ENCODE data around the gene MCTP1. TPM values are rescaled to one million over a fixed set of nuclear protein-coding genes. Genes with fewer than 3 reads are reported as not detected.

The MCTP1 gene
- total RNA-seq, 1 experiment from 2014 or later, result 2.5 TPM

GRCh38 chr5:94793113-94793815, 491.6 kb downstream of the MCTP1 start:
- no peak overlapping the region for H4K5ac ChIP-seq (ENCODE audit: insufficient read length, low read depth, low read length)
- H3K23me2 ChIP-seq (ENCODE audit: insufficient read length, low read depth, low read length, poor library complexity, severe bottlenecking), result no peaks in the 10 kb centered on the region
- no peak overlapping the region for H3K23ac ChIP-seq (ENCODE audit: insufficient read length, low read depth, low read length)
- no peak overlapping the region for H2AFZ ChIP-seq (ENCODE audit: low read length)
- H3K79me2 ChIP-seq (ENCODE audit: insufficient read depth, low read length), result no peaks in the 10 kb centered on the region
- H3K9ac ChIP-seq (ENCODE audit: extremely low read depth, insufficient read length, low read length), result no peak overlapping the region
- no peak overlapping the region for H2BK20ac ChIP-seq (ENCODE audit: low read depth, low read length, poor library complexity, severe bottlenecking)
- H3K4ac ChIP-seq (ENCODE audit: low read depth, low read length), result no peak overlapping the region
- H2BK12ac ChIP-seq (ENCODE audit: insufficient read length, low read depth, low read length), result no peak overlapping the region
- no peaks in the 10 kb centered on the region for H3K27me3 ChIP-seq (ENCODE audit: insufficient read depth, low read length)
- no peaks in the 10 kb centered on the region for H3K79me1 ChIP-seq (ENCODE audit: insufficient read depth, low read depth, low read length, poor library complexity, severe bottlenecking)
- no peak overlapping the region for H3K18ac ChIP-seq (ENCODE audit: insufficient read length, low read depth, low read length)
- Mint-ChIP-seq H3K27ac (no peak overlapping the region), H3K4me3 (no peak overlapping the region), H3K36me3 (ENCODE audit: insufficient read depth in 1 of 3, low read depth in 3 of 3) (no peaks in the 10 kb centered on the region), H3K4me1 (peaks cover 4% of the 10 kb centered on the region in 2 experiments), H3K9me3 (no peaks in the 10 kb centered on the region), H3K27me3 (ENCODE audit: low read depth) (no peaks in the 10 kb centered on the region)
- no CpG with 5 or more reads among the region's 4 CpGs for WGBS (ENCODE audit: extremely low coverage, insufficient read length, low lambda C conversion rate)
- H2BK15ac ChIP-seq (ENCODE audit: low read depth, low read length), result no peak overlapping the region
- H4K20me1 ChIP-seq (ENCODE audit: control insufficient read depth, insufficient read depth, insufficient read length), result no peaks in the 10 kb centered on the region
- H3T11ph ChIP-seq (ENCODE audit: low read length), result no peak overlapping the region
- no peak overlapping the region for H2BK120ac ChIP-seq (ENCODE audit: low read depth, low read length, poor library complexity, severe bottlenecking)
- H2AK5ac ChIP-seq (ENCODE audit: insufficient read length, low read length), result no peak overlapping the region
- TF ChIP-seq CTCF (conservative IDR thresholded peaks at IDR 0.05), result no peak
- no peak overlapping the region for H3K27ac ChIP-seq (ENCODE audit: insufficient read length, low read depth, low read length)
- no peak overlapping the region for H3K14ac ChIP-seq (ENCODE audit: insufficient read depth, low read length)
- no peak overlapping the region for H4K91ac ChIP-seq (ENCODE audit: insufficient read length, low read depth, low read length)
- no peak for DNase-seq
- H2BK5ac ChIP-seq (ENCODE audit: insufficient read length, low read length), result no peak overlapping the region
- H3K4me2 ChIP-seq (ENCODE audit: insufficient read depth, insufficient read length, low read length), result no peak overlapping the region
- H3K56ac ChIP-seq (ENCODE audit: insufficient read length, low read depth, low read length), result no peak overlapping the region
- no peaks in the 10 kb centered on the region; the same call in 1 of the 2 replicates for H3K4me1 ChIP-seq (ENCODE audit: insufficient read depth, low read length)
- H3K9me3 ChIP-seq (ENCODE audit: control insufficient read depth, low read depth, low read length), result no peaks in the 10 kb centered on the region
- H4K8ac ChIP-seq (replicated peaks; ENCODE audit: insufficient read length, low read depth, low read length), result no peak overlapping the region

All from H9 (cell line).